ENCODE measurements around the gene FILIP1L. TPM values are rescaled to one million over a fixed set of nuclear protein-coding genes. Genes with fewer than 3 reads are reported as not detected.

FILIP1L gene
- total RNA-seq, 1 donor from 2014 or later: 33.4 TPM

DNA sequence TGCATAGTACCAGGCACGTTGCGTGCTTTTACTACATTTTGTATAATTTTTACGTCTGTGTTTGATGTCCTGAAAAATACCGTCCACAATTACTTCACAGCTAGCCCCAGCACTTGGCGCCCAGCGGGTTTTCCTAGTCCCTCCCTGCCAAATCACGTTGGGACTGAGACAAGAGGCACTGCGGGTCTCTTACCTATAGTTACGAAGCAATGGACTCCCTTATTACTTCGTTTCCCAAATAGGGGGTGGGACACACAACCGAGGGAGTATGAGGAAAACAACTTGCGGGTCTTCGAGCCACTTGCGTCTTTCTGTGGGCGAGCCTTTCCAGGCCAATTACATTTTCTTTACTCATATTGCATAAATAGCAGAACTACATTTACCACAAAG lies 297.3 kb downstream of the FILIP1L start:
- TF ChIP-seq, protein P1, sequence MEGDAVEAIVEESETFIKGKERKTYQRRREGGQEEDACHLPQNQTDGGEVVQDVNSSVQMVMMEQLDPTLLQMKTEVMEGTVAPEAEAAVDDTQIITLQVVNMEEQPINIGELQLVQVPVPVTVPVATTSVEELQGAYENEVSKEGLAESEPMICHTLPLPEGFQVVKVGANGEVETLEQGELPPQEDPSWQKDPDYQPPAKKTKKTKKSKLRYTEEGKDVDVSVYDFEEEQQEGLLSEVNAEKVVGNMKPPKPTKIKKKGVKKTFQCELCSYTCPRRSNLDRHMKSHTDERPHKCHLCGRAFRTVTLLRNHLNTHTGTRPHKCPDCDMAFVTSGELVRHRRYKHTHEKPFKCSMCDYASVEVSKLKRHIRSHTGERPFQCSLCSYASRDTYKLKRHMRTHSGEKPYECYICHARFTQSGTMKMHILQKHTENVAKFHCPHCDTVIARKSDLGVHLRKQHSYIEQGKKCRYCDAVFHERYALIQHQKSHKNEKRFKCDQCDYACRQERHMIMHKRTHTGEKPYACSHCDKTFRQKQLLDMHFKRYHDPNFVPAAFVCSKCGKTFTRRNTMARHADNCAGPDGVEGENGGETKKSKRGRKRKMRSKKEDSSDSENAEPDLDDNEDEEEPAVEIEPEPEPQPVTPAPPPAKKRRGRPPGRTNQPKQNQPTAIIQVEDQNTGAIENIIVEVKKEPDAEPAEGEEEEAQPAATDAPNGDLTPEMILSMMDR (conservative IDR thresholded peaks at IDR 0.05; ENCODE audit: low read depth, low read length): no peak
- H3K4me3 ChIP-seq (ENCODE audit: low read depth, low read length): peak overlapping the region; percentile 81
- no peak for DNase-seq (ENCODE audit: low read depth)

DNA sequence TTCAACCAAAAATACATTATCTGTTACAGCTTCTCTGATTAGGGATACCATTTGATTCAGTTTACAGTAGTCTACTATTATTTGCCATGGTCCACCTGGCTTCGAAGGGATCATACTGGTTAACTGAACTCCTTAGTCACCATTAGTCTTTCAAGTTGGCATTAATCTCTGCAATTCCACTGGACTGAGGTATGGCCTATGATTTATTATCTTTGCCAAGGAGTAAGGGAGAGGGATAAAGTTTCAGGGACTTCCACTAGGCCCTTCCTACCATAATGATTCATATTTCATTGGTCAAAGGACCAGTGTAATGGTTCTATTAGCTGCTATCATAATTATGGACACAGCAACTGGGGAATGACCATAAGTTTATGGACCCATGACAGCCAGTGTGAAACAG lies 303.9 kb downstream of the FILIP1L start:
- DNase-seq (ENCODE audit: low read depth): no peak
- H3K4me3 ChIP-seq (ENCODE audit: low read depth, low read length): no peak overlapping the region
- TF ChIP-seq, protein P1 (conservative IDR thresholded peaks at IDR 0.05; ENCODE audit: low read depth, low read length): no peak

DNA sequence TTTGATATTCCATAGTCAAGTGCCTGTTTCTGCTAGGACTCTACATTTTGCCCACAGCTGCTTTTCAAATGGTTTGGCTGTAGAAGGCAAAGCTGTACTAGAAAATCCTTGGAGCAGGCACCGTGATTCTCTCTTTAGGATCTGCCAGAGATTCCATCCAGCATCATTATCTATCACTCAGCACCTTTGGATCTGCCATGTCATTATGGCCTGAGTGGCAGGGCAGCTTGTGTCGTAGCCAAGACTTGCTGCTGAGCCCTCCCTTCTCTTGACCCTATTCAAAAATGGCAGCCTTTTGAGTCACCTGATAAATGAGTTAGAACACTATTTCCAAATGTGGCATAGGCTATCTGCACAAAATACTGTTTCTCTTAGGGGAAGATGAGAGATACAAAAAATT lies 304.7 kb downstream of the FILIP1L start:
- H3K4me3 ChIP-seq (ENCODE audit: low read depth, low read length): no peak overlapping the region
- no peak for DNase-seq (ENCODE audit: low read depth)
- TF ChIP-seq, protein P1 (conservative IDR thresholded peaks at IDR 0.05; ENCODE audit: low read depth, low read length): no peak

DNA sequence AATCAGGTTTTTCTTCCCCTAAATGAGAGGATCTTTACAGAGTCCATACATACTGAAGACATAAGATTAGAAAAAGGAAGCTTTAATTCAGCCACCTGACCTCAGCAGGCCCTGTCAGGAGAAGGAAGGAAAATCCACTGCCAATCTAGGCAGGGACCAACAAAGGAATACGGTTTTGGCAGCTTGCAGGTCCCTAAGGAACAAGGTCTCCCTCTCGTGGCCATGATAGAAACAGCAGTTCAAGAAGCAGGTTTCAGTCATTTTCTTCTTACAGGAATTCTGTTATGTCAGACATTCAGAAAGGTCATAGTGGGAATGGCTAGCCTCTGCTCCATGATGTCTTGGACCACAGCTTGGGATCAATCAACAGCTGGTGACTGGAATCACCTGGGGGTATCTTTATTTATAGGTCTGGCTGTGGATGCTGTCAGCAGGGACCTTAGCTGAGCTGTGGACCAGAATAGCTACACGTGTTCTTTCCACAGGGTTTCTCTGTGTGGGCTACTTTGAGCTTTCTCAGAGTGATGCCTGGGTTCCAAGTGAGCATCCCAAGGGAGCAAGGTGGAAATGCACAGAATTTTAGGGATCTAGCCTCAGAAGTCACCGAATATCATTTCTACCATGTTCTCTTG lies 306.0 kb downstream of the FILIP1L start:
- no peak overlapping the region for H3K4me3 ChIP-seq (ENCODE audit: low read depth, low read length)
- DNase-seq (ENCODE audit: low read depth): no peak
- TF ChIP-seq, protein P1 (conservative IDR thresholded peaks at IDR 0.05; ENCODE audit: low read depth, low read length): peak; percentile 89

DNA sequence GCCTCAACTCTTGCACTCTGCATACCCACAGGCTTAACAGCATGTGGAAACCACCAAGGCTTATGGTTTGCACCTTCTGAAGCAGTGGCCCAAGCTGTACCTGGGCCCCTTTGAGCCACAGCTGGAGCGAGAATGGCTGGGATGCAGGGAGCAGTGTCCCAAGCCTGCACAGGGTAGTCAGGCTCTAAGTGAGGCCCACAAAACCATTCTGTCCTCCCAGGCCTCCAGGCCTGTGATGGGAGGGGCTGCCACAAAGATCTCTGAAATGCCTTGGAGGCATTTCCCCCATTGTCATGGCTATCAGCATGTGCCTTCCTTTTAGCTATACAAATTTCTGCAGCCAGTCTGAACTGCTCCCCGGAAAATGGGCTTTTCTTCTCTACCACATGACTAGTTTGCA lies 309.1 kb downstream of the FILIP1L start:
- no peak overlapping the region for H3K4me3 ChIP-seq (ENCODE audit: low read depth, low read length)
- TF ChIP-seq, protein P1 (conservative IDR thresholded peaks at IDR 0.05; ENCODE audit: low read depth, low read length): no peak
- no peak for DNase-seq (ENCODE audit: low read depth)

DNA sequence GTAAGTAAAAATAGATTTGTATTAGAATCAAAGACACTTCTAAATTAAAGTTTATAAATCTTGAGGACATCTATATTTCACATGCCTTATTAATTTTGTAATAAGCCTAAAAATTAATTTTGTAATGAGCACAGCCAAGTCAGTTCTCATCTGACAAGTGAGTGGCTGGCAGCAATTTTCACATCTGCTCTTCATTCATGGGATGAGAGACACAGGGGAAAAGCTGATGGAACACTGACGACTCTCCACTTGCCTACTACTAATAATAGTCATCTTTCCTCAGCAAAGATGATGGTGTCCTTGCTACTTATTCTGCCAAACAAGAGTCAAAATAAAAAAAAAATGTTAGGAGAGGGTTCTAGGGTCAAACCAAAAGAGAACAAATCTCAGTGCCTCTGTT lies 311.0 kb downstream of the FILIP1L start:
- H3K4me3 ChIP-seq (ENCODE audit: low read depth, low read length): no peak overlapping the region
- no peak for DNase-seq (ENCODE audit: low read depth)
- TF ChIP-seq, protein P1 (conservative IDR thresholded peaks at IDR 0.05; ENCODE audit: low read depth, low read length): no peak

DNA sequence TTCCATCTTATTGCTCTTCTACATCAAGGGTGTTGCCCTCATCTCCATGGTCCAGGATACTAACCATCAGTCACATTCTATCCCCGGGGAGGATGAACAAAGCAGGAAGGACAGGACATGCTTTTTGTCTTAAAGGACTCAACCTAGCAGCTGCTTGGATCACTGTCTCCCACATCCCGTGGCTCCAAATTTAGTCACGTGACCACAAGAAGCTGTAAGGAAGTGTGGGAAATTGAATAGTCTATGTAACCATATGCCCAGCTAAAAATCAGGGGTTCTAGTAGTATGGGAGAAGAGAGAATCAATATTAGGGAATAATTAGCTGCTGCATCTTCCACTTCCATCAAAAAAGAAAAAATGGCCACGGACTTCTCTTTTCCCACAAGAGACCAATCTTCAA lies 314.9 kb downstream of the FILIP1L start:
- TF ChIP-seq, protein P1 (conservative IDR thresholded peaks at IDR 0.05; ENCODE audit: low read depth, low read length): no peak
- no peak for DNase-seq (ENCODE audit: low read depth)
- H3K4me3 ChIP-seq (ENCODE audit: low read depth, low read length): no peak overlapping the region
